ENCODE measurements around the gene KRTAP4-5.
"Not testable (repeated sequence)": the region's sequence is repeated elsewhere in the genome, so short reads cannot be mapped to it uniquely, and the experiment has no call there.

KRTAP4-5 gene

GRCh38 chr17:41108728-41109386 is 40.8 kb downstream of the KRTAP4-5 start:
- DNase-seq (ENCODE audit: low read depth): not testable (repeated sequence)

GRCh38 chr17:41107941-41108450 is 41.6 kb downstream of the KRTAP4-5 start:
- DNase-seq (ENCODE audit: low read depth): no peak

- not testable (repeated sequence) for DNase-seq (ENCODE audit: low read depth)
Measured at GRCh38 chr17:41105347-41105746, 44.3 kb downstream of the KRTAP4-5 start, which contains the start of gene KRTAP4-9. Gene KRTAP4-9 (plus strand): TSS chr17:41105389. CDS start chr17:41105389, 0 bp downstream.

GRCh38 chr17:41104386-41105038 is 45.1 kb downstream of the KRTAP4-5 start:
- DNase-seq (ENCODE audit: low read depth): peak; percentile 16

- no peak for DNase-seq (ENCODE audit: low read depth)
Measured at GRCh38 chr17:41103896-41104295, 45.7 kb downstream of the KRTAP4-5 start.

- DNase-seq (ENCODE audit: low read depth): no peak
Measured at GRCh38 chr17:41101586-41102259, 47.9 kb downstream of the KRTAP4-5 start, which contains the start of gene KRTAP4-16. Gene KRTAP4-16 (minus strand): TSS chr17:41102209. CDS start chr17:41102209, 0 bp downstream.

- peak; percentile 18 for DNase-seq (ENCODE audit: low read depth)
Measured at GRCh38 chr17:41099682-41100480, 49.7 kb downstream of the KRTAP4-5 start.

All from stromal cell of bone marrow (primary cell).